Measurements from ENCODE around the gene GALNT2.

DNA sequence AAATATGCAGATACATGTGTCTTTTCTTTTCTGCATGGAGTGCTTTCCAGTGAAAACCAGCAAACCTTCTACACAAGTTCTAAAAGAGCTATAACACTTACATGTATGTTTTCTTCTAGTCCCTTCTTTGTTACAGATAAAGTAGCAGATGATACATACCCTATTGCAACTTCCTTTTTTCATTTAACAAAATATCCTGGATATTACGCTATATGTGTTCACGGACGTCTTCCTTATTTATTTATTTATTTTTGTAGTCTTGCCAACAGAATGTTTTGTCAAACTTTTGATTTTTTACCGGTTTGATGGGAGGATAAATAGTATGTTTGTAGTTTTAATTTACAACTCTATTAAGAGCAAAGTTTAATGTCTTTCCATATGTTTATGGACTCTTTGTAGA, 5.2 kb upstream of the GALNT2 start:
- TF ChIP-seq, protein P1, sequence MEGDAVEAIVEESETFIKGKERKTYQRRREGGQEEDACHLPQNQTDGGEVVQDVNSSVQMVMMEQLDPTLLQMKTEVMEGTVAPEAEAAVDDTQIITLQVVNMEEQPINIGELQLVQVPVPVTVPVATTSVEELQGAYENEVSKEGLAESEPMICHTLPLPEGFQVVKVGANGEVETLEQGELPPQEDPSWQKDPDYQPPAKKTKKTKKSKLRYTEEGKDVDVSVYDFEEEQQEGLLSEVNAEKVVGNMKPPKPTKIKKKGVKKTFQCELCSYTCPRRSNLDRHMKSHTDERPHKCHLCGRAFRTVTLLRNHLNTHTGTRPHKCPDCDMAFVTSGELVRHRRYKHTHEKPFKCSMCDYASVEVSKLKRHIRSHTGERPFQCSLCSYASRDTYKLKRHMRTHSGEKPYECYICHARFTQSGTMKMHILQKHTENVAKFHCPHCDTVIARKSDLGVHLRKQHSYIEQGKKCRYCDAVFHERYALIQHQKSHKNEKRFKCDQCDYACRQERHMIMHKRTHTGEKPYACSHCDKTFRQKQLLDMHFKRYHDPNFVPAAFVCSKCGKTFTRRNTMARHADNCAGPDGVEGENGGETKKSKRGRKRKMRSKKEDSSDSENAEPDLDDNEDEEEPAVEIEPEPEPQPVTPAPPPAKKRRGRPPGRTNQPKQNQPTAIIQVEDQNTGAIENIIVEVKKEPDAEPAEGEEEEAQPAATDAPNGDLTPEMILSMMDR (IDR thresholded peaks at IDR 0.05 in 2 of 3, conservative IDR thresholded peaks at IDR 0.05 in 1 of 3; ENCODE audit: insufficient read depth in 2 of 3, low read depth in 1 of 3, low read length in 3 of 3) = no peak
- no peak for TF ChIP-seq SRSF1 (IDR thresholded peaks at IDR 0.05; ENCODE audit: low read depth, low read length)
- no peak for TF ChIP-seq MEF2A (IDR thresholded peaks at IDR 0.05; ENCODE audit: control insufficient read depth, low read depth, low read length)

Data from K562 (cell line).